Right renal cortex interstitium (tissue), 3 donors: ENCODE data around the gene ZNF587. TPM values are rescaled to one million over a fixed set of nuclear protein-coding genes. Genes with fewer than 3 reads are reported as not detected.
"Not testable (repeated sequence)": the region's sequence is repeated elsewhere in the genome, so short reads cannot be mapped to it uniquely, and the experiment has no call there.

Source experiments
- DNase-seq, 3 donors: peaks; one replicate each; pipeline ENCODE4 v3.0.0-alpha.2; 2013; ENCODE audit warnings: low read depth in 3 of 3, low spot score in 2 of 3
- polyA plus RNA-seq, 3 donors: library from polyadenylated mRNA; unstranded; fragments of 120-200 nt; gene quantifications; one replicate each; pipeline ENCODE4 v1.2.1, GENCODE V29; 2013; ENCODE audit not compliant: insufficient read length in 3 of 3

Gene ZNF587
- polyA plus RNA-seq, 3 donors, result 18.4 to 24.2 (median 22.7) TPM

- not testable (repeated sequence) for DNase-seq
These were observed 28.6 kb upstream of the ZNF587 start for GRCh38 chr19:57821095-57821494.

DNA sequence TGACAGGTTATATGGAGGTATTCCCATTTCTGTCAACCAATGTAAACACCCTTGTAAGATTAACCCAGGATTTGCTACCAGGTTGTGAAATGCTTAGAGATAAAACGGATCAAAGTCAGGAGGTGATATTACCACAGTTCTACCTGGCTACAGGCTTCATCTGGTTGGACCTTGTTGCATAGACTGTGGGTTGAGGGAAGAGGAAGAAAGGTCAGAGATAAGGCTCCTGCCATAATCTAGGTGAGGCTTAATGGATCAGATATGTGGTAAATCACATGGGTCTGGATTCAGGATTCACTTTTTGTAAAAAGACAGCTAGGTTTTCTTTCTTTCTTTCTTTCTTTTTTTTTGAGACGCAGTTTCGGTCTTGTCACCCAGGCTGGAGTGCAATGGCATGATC lies 28.2 kb upstream of the ZNF587 start:
- DNase-seq, result not testable (repeated sequence)

GRCh38 chr19:57823155-57823554 lies 26.5 kb upstream of the ZNF587 start:
- DNase-seq, result not testable (repeated sequence)

- not testable (repeated sequence) for DNase-seq
These were observed 26.1 kb upstream of the ZNF587 start for GRCh38 chr19:57823608-57824007.

- no peak for DNase-seq
These were observed 24.1 kb upstream of the ZNF587 start for GRCh38 chr19:57825511-57825910.

GRCh38 chr19:57829316-57829715 lies 20.3 kb upstream of the ZNF587 start:
- no peak for DNase-seq

- DNase-seq, result peak in 1 of 3 donors; percentile 62
These were observed 19.5 kb upstream of the ZNF587 start, which contains the start of gene ZNF587B for GRCh38 chr19:57830071-57830602. Gene ZNF587B, plus strand, starts transcription at chr19:57830299. Its CDS starts 230 bp downstream, at chr19:57830529.

- not testable (repeated sequence) for DNase-seq
These were observed 12.7 kb upstream of the ZNF587 start for GRCh38 chr19:57836991-57837390.

GRCh38 chr19:57838622-57839191 lies 11.0 kb upstream of the ZNF587 start:
- not testable (repeated sequence) for DNase-seq

DNA sequence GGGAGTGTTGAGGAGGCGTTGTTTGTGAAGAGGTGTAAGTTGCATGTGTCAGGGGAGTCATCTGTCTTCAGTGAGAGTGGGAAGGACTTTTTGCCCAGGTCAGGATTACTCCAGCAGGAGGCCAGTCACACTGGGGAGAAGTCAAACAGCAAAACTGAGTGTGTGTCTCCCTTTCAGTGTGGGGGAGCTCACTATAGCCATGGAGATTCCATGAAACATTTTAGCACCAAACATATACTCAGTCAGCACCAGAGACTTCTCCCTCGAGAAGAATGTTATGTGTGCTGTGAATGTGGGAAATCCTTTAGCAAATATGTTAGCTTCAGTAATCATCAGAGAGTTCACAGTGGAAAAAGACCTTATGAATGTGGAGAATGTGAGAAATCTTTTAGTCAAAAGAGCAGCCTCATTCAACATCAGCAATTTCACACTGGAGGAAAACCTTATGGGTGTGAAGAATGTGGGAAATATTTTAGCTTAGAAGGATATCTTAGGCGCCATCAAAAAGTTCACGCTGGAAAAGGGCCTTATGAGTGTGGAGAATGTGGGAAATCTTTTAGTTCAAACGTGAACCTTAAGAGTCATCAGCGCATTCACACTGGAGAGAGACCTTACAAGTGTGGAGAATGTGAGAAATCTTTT lies 8.4 kb upstream of the ZNF587 start:
- DNase-seq, result no peak

- not testable (repeated sequence) for DNase-seq
These were observed 2.5 kb upstream of the ZNF587 start for GRCh38 chr19:57847164-57847563.

GRCh38 chr19:57849162-57849665 lies 445 bp upstream of the ZNF587 start:
- DNase-seq, result not testable (repeated sequence)

- no peak for DNase-seq
These were observed 926 bp downstream of the ZNF587 start for GRCh38 chr19:57850553-57851017.

- not testable (repeated sequence) for DNase-seq
These were observed 2.3 kb downstream of the ZNF587 start for GRCh38 chr19:57851812-57852603.

DNA sequence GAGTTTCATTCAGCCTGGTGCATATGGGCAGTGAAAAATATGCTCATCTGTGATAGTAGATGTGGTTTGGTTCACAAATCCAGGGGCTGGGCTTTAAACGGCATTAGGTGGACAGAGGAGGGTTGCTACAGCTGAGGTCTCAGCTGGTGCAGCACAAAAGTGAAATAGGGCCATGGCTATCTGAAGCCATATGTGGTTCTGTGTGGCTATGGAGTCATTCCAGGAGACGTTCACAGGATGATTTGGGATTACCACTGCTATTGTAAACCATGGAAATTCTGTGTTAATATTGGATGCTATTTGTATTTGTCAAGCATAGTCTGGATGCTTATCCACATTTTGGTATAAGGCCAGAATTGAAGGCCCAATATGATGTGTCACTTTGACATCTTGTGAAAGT lies 4.5 kb downstream of the ZNF587 start:
- DNase-seq, result not testable (repeated sequence)

GRCh38 chr19:57862351-57862750 lies 12.7 kb downstream of the ZNF587 start:
- DNase-seq, result not testable (repeated sequence)

GRCh38 chr19:57867868-57868492 lies 18.3 kb downstream of the ZNF587 start:
- no peak for DNase-seq

DNA sequence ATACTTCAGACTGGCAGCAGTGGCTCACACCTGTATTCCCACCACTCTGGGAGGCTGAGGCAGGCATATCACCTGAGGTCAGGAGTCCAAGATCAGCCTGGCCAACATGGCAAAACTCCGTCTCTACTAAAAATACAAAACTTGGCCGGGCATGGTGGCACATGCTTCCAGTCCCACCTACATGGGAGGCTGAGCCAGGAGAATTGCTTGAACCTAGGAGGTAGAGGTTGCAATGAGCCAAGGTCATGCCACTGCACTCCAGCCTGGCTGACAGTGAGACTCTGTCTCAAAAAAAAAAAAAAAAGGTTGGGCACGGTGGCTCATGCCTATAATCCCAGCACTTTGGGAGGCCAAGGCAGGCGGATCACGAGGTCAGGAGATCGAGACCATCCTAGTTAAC lies 20.0 kb downstream of the ZNF587 start:
- not testable (repeated sequence) for DNase-seq

DNA sequence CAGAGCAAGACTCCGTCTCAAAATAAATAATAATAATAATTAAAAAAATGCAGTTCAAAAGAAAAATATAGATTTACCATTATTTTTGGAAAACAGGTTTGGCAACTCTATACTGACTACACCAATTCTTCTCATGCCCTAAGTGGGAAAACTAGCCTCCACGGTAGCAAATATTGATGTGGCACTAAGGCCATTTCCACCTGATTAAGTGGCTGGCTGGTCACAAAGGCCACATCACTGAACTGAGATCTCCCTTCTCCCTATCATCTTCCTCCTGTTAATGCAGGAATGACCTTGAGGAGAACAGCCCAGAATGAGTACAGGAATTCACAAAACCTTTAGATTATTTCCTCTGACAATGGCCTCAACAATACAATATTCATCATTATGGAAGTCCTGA lies 20.6 kb downstream of the ZNF587 start:
- no peak for DNase-seq

DNA sequence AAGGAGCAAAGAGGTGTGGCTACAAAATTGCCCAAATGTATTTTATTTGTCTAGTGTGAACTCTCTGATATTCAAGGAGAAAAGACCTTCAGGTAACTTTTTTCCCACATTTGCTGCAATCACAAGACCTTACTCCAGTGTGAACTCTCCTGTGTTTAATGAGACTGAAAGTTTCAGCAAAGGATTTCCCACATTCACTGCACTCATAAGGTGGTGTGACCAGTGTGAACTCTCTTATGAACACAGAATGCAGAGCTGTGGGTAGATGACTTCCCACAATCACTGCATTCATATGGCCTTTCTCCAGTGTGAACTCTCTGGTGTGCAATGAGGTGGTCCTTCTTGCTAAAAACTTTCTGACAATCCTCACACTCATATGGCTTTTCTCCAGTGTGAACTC lies 22.8 kb downstream of the ZNF587 start:
- no peak for DNase-seq
